Upper lobe of left lung (tissue), 6 donors: ENCODE measurements around the gene NPW. TPM values are rescaled to one million over a fixed set of nuclear protein-coding genes. Genes with fewer than 3 reads are reported as not detected.

Experiments
- ATAC-seq, 2 donors: fragments of 200-7000 bp; cut with Tn5 transposase; one replicate each; pipeline ENCODE4 v1.9.1; 2022; ENCODE audit warnings: mild to moderate bottlenecking in 2 of 2, moderate library complexity in 2 of 2; ENCODE audit not compliant: low FRiP score in 2 of 2
- DNase-seq, 2 donors: peaks; one replicate each; pipeline ENCODE4 v3.0.0-alpha.2; 2019 to 2020
- H3K27ac ChIP-seq, 4 donors: fragments of 200-600 bp; sonication (generic); one replicate each; pipeline ENCODE4 v1.5.1; 2016 to 2019
- H3K27me3 ChIP-seq, 4 donors: fragments of 200-600 bp; sonication (generic); one replicate each; pipeline ENCODE4 v1.5.1; 2017 to 2019
- H3K36me3 ChIP-seq, 4 donors: fragments of 200-600 bp; sonication (generic); one replicate each; pipeline ENCODE4 v1.5.1; 2016 to 2019
- H3K4me1 ChIP-seq, 4 donors: fragments of 200-600 bp; sonication (generic); one replicate each; pipeline ENCODE4 v1.5.1; 2018 to 2019
- H3K4me3 ChIP-seq, 4 donors: fragments of 200-600 bp; sonication (generic); one replicate each; pipeline ENCODE4 v1.5.1; 2017 to 2019; ENCODE audit warnings: mild to moderate bottlenecking in 2 of 4, moderate library complexity in 1 of 4
- H3K9me3 ChIP-seq, 4 donors: fragments of 200-600 bp; sonication (generic); one replicate each; pipeline ENCODE4 v1.5.1; 2018 to 2019
- CTCF ChIP-seq, 6 experiments: fragments of 450-650 bp in 4 of 6; fragments of 200-600 bp in 2 of 6; sonication (generic) in 2 of 6; IDR thresholded peaks; one replicate each; pipeline ENCODE4 v1.5.1; 2016 to 2019; ENCODE audit warnings: antibody characterized with exemption in 6 of 6
- EP300 ChIP-seq, 4 donors: sonication (generic); formaldehyde crosslinking; IDR thresholded peaks; one replicate each; pipeline ENCODE4 v1.5.1; 2017; ENCODE audit warnings: antibody characterized with exemption in 4 of 4, control low read depth in 2 of 4
- POLR2A ChIP-seq, 4 donors: fragments of 450-650 bp; IDR thresholded peaks; one replicate each; pipeline ENCODE4 v1.5.1; 2016 to 2017; ENCODE audit warnings: antibody characterized with exemption in 4 of 4, mild to moderate bottlenecking in 2 of 4
- POLR2AphosphoS5 ChIP-seq, 2 donors: sonication (generic); formaldehyde crosslinking; IDR thresholded peaks; one replicate each; pipeline ENCODE4 v1.5.1; 2017; ENCODE audit warnings: antibody characterized with exemption in 2 of 2
- WGBS, 2 donors: methylation state at CpG; one replicate each; pipeline ENCODE4 v1.1.5; 2017 to 2018; 5-methylcytosine and 5-hydroxymethylcytosine counted together
- total RNA-seq, 6 donors: library from RNA; depleted of rRNA in 4 of 6; stranded (reverse); fragments of >200 nt in 4 of 6; gene quantifications; one replicate each; pipeline versions ENCODE4 v1.1.0 to v1.2.1, GENCODE V29; 2016 to 2021
- donor health status: DM: no; HTN: no; CAD: no; lungs with moderate emphysema.
- donor health status: DM: no; HTN: yes; CAD: no; lungs with severe emphysema.

The NPW gene
- total RNA-seq, 6 donors from 2014 or later, result 0.67 to 0.80 TPM; not detected in 4

GRCh38 chr16:2036200-2036966 lies 16.8 kb downstream of the NPW start:
- WGBS, 2 donors, result 67 to 69% methylated on average over 15 to 42 of the region's 47 CpGs
- no peaks in the 10 kb centered on the region for H3K9me3 ChIP-seq
- DNase-seq (peak in 1 of 2 donors; percentile 82), ATAC-seq (no peak)
- H3K36me3 ChIP-seq, result peaks cover 0 to 53% (median 15%) of the 10 kb centered on the region in 4 donors
- TF ChIP-seq POLR2A (IDR thresholded peaks at IDR 0.05) (peak in 1 of 4 donors; percentile 1), EP300 (IDR thresholded peaks at IDR 0.05) (no peak)
- H3K27ac ChIP-seq, result peak overlapping the region; percentile 86 to 97 (median 95)
- peak overlapping the region; percentile 31 to 83 (median 54) for H3K4me3 ChIP-seq
- H3K27me3 ChIP-seq, result no peaks in the 10 kb centered on the region
- H3K4me1 ChIP-seq, result peaks cover 80 to 93% (median 87%) of the 10 kb centered on the region in 4 donors

GRCh38 chr16:2037115-2037514 lies 17.5 kb downstream of the NPW start:
- Histone ChIP-seq H3K4me1 (peaks cover 84 to 96% (median 93%) of the 10 kb centered on the region in 4 donors), H3K27ac (peak overlapping the region; percentile 90 to 97 (median 95)), H3K27me3 (no peaks in the 10 kb centered on the region), H3K4me3 (peak overlapping the region; percentile 3 to 83 (median 54)), H3K9me3 (no peaks in the 10 kb centered on the region), H3K36me3 (peaks cover 0 to 53% (median 15%) of the 10 kb centered on the region in 4 donors)
- WGBS, 2 donors, result 69 to 86% methylated on average over 5 to 15 of the region's 15 CpGs
- DNase-seq (peak in 1 of 2 donors; percentile 83), ATAC-seq (no peak)
- TF ChIP-seq CTCF (IDR thresholded peaks at IDR 0.05), result no peak
- no peak for TF ChIP-seq EP300 (IDR thresholded peaks at IDR 0.05)
- no peak for TF ChIP-seq POLR2AphosphoS5 (IDR thresholded peaks at IDR 0.05)
- TF ChIP-seq POLR2A (IDR thresholded peaks at IDR 0.05), result no peak

GRCh38 chr16:2037647-2038381 lies 18.2 kb downstream of the NPW start:
- no peaks in the 10 kb centered on the region for H3K9me3 ChIP-seq
- peak overlapping the region in 2 of 4 donors; percentile 57 to 83 for H3K4me3 ChIP-seq
- H3K27ac ChIP-seq, result peak overlapping the region; percentile 90 to 97 (median 95)
- no peak for ATAC-seq
- TF ChIP-seq POLR2A (IDR thresholded peaks at IDR 0.05), result no peak
- no peak for TF ChIP-seq EP300 (IDR thresholded peaks at IDR 0.05)
- TF ChIP-seq POLR2AphosphoS5 (IDR thresholded peaks at IDR 0.05), result no peak
- no peak for TF ChIP-seq CTCF (IDR thresholded peaks at IDR 0.05)
- DNase-seq, result peak in 1 of 2 donors; percentile 81
- 70 to 74% methylated on average over 12 to 27 of the region's 29 CpGs for WGBS, 2 donors
- peaks cover 0 to 53% (median 15%) of the 10 kb centered on the region in 4 donors for H3K36me3 ChIP-seq
- no peaks in the 10 kb centered on the region for H3K27me3 ChIP-seq
- peaks cover 83 to 95% (median 93%) of the 10 kb centered on the region in 4 donors for H3K4me1 ChIP-seq

- no peaks in the 10 kb centered on the region for H3K9me3 ChIP-seq
- peaks cover 0 to 53% (median 15%) of the 10 kb centered on the region in 4 donors for H3K36me3 ChIP-seq
- WGBS, 2 donors, result 57 to 66% methylated on average over 7 to 40 of the region's 41 CpGs
- H3K27me3 ChIP-seq, result no peaks in the 10 kb centered on the region
- H3K4me1 ChIP-seq, result peaks cover 90 to 95% (median 93%) of the 10 kb centered on the region in 4 donors
- DNase-seq, result peak in 1 of 2 donors; percentile 84
- peak overlapping the region; percentile 90 to 97 (median 95) for H3K27ac ChIP-seq
- ATAC-seq, result no peak
- TF ChIP-seq EP300 (IDR thresholded peaks at IDR 0.05) (no peak), POLR2AphosphoS5 (IDR thresholded peaks at IDR 0.05) (no peak), CTCF (IDR thresholded peaks at IDR 0.05) (no peak), POLR2A (IDR thresholded peaks at IDR 0.05) (no peak)
- H3K4me3 ChIP-seq, result peak overlapping the region in 3 of 4 donors; percentile 6 to 83 (median 57)
Measured at GRCh38 chr16:2038382-2039231, 19.0 kb downstream of the NPW start.
